GM12801 (cell line): ENCODE data around the gene SEMA4G.

Experiments
- TF ChIP-seq, protein P1 (sequence below): IDR thresholded peaks from one replicate; pipeline ENCODE4 v1.5.1; 2011; ENCODE audit warnings: control low read depth; ENCODE audit not compliant: insufficient read length; ENCODE audit errors: extremely low read depth

The SEMA4G gene

DNA sequence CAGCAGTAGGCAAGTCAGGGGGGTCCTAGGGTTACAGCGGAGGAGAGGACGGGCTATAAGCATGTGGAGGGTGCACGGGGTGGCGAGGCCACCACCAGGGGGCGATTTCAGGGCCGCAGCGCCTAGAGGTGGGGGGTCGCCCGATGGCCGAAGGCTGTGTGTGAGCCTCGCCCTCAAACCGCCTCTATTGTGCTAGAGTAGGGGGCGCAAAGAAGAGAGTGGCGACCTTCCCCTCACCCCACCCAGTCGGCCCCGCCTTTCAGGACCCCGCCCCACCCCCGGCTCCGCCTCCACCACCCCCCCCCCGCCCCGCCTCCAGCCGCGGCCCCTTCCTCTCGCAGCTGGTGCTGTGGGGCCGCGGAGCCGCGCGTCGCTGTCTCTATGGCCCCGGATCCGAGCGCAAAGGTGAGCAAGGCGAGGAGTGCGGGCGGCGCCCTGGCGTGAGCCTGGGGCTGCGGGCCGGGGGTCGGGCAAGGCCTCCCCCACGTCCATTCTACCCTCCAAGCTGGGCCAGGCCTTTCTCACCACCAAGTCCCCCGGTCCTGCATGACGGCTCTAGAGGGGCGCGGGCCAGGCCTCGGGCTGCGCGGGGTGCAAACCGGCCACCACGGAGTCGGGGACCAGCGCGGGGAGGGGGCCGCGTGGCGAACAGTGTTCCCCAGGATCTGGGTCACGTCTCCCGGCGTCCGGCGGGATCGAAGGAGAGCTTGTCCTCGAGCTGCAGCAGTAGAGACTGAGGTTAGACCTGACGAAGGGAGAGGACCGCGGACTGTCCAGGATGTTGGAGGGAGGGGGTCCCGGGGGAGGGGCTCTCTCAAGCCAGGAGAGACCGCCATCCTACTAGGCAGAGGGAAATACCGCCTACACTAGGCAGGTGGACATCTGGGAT is at the start of gene SEMA4G:
TSS of gene SEMA4G (plus strand) at position 318 of the 889 bp plus-strand sequence. CDS start 3,409 bp downstream, outside the sequence.
- TF ChIP-seq, protein P1, sequence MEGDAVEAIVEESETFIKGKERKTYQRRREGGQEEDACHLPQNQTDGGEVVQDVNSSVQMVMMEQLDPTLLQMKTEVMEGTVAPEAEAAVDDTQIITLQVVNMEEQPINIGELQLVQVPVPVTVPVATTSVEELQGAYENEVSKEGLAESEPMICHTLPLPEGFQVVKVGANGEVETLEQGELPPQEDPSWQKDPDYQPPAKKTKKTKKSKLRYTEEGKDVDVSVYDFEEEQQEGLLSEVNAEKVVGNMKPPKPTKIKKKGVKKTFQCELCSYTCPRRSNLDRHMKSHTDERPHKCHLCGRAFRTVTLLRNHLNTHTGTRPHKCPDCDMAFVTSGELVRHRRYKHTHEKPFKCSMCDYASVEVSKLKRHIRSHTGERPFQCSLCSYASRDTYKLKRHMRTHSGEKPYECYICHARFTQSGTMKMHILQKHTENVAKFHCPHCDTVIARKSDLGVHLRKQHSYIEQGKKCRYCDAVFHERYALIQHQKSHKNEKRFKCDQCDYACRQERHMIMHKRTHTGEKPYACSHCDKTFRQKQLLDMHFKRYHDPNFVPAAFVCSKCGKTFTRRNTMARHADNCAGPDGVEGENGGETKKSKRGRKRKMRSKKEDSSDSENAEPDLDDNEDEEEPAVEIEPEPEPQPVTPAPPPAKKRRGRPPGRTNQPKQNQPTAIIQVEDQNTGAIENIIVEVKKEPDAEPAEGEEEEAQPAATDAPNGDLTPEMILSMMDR: no peak

DNA sequence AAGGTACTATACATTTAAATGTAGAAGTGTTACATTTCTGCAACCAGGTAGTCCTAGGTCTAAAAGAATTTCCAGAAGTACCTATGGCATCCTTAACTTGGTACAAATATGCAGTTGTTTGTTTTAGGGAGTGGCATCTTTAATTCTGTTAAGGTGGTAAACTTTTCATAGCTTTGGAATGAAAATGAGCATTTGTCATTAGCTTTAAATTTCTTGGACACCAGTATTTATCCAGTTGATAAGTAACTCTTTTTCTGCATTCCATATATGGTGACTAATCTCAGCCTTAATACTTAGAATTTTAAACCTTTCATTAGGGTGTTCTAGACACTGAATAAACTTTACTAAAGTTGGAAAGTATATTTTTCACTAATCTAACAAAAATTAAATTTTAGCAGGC is 45.7 kb upstream of the SEMA4G start:
- TF ChIP-seq, protein P1: no peak

DNA sequence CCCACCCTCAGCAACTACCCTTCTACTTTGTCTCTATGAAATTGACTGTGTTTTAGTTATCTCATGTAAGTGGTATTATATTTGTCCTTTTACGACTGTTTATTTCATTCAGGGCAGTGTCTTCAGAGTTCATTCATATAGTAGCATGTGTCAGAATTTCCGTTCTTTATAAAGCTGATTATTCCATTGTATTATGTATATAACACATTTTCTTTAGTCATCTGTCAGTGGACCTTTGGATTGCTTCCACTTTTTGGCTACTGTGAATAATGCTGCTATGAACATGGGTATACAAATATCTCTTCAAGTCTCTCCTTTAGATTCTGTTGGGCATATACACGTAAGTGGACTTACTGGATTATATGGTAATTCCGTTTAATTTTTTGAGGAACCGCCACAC is 42.0 kb upstream of the SEMA4G start:
- TF ChIP-seq, protein P1: no peak

- TF ChIP-seq, protein P1: no peak
Measured at GRCh38 chr10:100928039-100928438, 41.3 kb upstream of the SEMA4G start.

GRCh38 chr10:100930368-100930767 is 38.9 kb upstream of the SEMA4G start:
- TF ChIP-seq, protein P1: no peak

DNA sequence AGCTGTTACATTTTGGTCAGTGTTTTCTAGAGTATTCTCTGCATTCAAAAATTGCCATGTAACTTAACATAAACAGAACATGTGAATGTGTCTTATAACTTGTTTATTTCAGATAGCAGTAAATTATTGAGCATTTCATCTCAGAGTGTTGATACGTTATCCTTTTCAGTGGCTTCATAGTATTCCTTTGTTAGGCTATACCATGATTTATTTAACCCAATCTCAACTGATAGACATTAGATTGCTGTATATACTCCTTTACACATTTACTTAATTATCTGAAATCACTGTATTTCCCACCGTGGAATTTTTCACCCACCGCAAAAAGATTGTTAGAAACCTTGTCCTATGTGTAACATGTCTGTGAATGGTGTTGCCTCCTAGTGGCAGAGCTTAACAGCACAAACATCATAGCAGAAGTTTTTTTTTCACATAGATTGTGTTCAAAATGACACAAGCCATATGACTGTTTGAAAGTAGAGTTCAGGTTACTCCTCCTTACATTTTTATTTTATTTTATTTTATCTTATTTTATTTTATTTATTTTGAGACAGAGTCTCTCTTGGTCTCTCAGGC is 35.1 kb upstream of the SEMA4G start:
- TF ChIP-seq, protein P1: no peak

DNA sequence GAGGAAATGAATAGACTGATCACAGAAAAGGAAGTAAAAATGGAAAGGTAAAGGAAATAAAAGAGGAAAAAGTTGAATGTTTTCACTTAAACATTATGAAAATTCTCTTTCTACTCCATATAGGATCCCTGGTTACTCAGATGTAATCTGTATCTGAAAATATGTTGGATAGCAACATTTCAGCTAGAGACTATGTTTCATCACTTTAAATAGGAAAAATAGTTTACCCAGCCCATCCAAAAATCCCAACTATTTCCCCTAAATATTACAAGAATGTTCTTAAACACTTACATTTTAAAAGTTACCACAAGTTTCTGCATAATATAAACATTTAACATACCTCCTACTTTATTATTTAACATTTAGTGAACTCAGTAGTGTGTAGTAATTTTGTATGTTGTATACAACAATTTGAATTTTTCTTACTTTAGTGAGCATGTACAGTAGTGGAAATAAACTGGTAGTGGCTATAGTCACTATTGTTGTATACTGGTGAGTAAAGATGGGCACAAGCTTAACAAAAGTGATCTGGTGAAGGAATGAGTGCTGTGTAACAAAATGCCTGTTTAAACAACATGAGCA is 29.4 kb upstream of the SEMA4G start:
- TF ChIP-seq, protein P1: no peak
